Measurements from ENCODE around the gene MYD88. TPM values are rescaled to one million over a fixed set of nuclear protein-coding genes. Genes with fewer than 3 reads are reported as not detected.

MYD88 gene
- total RNA-seq, 1 experiment from 2014 or later = 14.8 TPM

DNA sequence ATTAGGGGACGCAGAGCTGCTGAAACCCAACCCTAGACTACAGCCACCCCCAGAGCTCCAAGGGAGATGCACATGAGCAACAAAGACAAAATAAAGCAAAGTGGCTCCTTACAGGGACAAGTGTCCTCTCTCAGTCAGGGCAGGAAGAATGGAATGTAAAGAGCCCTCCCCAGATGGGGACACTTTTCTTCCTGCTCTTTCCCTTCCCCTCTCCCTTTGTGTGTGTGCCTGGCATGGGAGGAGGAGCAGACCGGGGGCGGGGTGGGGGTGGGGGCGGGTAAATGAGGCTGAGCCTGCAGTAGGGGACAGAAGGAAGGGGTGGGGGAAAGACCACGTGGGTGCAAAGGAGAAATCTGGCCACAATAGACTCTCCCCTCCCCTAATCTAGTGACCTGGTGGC, 38.9 kb upstream of the MYD88 start:
- ChIA-PET CTCF (no interaction called here), POLR2A (no interaction called here), RAD21 (ENCODE audit: low non-redundant PET in 1 of 2, low total read pairs in 2 of 2, uncharacterized antibody in 2 of 2, unreplicated experiment in 2 of 2) (no interaction called here)
- Histone ChIP-seq H3K4me3 (replicated peaks in 1 of 2; ENCODE audit: low read depth in 1 of 2, low read length in 2 of 2) (no peak overlapping the region), H3K9me2 (ENCODE audit: insufficient read depth) (no peaks in the 10 kb centered on the region), H4K20me1 (ENCODE audit: insufficient read depth) (no peaks in the 10 kb centered on the region), H3K27me3 (ENCODE audit: insufficient read depth, low read length) (peaks cover 5% of the 10 kb centered on the region; the same call in 1 of the 2 replicates), H3K4me2 (ENCODE audit: low read length) (no peak overlapping the region), H3K4me1 (ENCODE audit: control insufficient read depth in 1 of 2, insufficient read depth in 2 of 2, low read length in 2 of 2) (no peaks in the 10 kb centered on the region), H3K36me3 (ENCODE audit: control insufficient read depth in 1 of 2, insufficient read depth in 2 of 2, low read length in 2 of 2) (no peaks in the 10 kb centered on the region), H3K27ac (ENCODE audit: low read depth, low read length) (no peak overlapping the region), H3K9ac (ENCODE audit: low read length) (no peak overlapping the region), H2AFZ (ENCODE audit: low read depth, low read length, poor library complexity, severe bottlenecking) (no peak overlapping the region), H3K79me2 (ENCODE audit: insufficient read depth, low read length) (no peaks in the 10 kb centered on the region), H3K9me3 (ENCODE audit: control insufficient read depth in 1 of 2, insufficient read depth in 1 of 2, low read depth in 1 of 2, low read length in 2 of 2) (peaks cover 0 to under 1% of the 10 kb centered on the region in 2 experiments; a peak in 1 of 4 replicates)
- intact Hi-C loops (cut with micrococcal nuclease) = no loop called here
- no TSS peak for BruUV-seq (replicated peaks)
- ATAC-seq (no peak), DNase-seq (ENCODE audit: low read depth, low spot score) (no peak)
- TF ChIP-seq EGR1 (IDR thresholded peaks at IDR 0.05; ENCODE audit: low read depth) (no peak), ZNF274 (IDR thresholded peaks at IDR 0.05; ENCODE audit: low read depth, low read length) (no peak), RAD21 (IDR thresholded peaks at IDR 0.05; ENCODE audit: low read depth) (no peak), EZH2phosphoT487 (IDR thresholded peaks at IDR 0.05; ENCODE audit: borderline replicate concordance) (no peak), CBX3 (IDR thresholded peaks at IDR 0.05; ENCODE audit: low read depth) (no peak), POLR2A (IDR thresholded peaks at IDR 0.05; ENCODE audit: borderline replicate concordance, extremely low read depth, insufficient read depth, insufficient read length) (no peak), YY1 (IDR thresholded peaks at IDR 0.05; ENCODE audit: extremely low read depth, insufficient replicate concordance, low read depth, low read length) (no peak)
- TF ChIP-seq, protein P1, sequence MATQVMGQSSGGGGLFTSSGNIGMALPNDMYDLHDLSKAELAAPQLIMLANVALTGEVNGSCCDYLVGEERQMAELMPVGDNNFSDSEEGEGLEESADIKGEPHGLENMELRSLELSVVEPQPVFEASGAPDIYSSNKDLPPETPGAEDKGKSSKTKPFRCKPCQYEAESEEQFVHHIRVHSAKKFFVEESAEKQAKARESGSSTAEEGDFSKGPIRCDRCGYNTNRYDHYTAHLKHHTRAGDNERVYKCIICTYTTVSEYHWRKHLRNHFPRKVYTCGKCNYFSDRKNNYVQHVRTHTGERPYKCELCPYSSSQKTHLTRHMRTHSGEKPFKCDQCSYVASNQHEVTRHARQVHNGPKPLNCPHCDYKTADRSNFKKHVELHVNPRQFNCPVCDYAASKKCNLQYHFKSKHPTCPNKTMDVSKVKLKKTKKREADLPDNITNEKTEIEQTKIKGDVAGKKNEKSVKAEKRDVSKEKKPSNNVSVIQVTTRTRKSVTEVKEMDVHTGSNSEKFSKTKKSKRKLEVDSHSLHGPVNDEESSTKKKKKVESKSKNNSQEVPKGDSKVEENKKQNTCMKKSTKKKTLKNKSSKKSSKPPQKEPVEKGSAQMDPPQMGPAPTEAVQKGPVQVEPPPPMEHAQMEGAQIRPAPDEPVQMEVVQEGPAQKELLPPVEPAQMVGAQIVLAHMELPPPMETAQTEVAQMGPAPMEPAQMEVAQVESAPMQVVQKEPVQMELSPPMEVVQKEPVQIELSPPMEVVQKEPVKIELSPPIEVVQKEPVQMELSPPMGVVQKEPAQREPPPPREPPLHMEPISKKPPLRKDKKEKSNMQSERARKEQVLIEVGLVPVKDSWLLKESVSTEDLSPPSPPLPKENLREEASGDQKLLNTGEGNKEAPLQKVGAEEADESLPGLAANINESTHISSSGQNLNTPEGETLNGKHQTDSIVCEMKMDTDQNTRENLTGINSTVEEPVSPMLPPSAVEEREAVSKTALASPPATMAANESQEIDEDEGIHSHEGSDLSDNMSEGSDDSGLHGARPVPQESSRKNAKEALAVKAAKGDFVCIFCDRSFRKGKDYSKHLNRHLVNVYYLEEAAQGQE (IDR thresholded peaks at IDR 0.05; ENCODE audit: low read depth) = no peak
